Measurements from ENCODE around the gene ESPN.

DNA sequence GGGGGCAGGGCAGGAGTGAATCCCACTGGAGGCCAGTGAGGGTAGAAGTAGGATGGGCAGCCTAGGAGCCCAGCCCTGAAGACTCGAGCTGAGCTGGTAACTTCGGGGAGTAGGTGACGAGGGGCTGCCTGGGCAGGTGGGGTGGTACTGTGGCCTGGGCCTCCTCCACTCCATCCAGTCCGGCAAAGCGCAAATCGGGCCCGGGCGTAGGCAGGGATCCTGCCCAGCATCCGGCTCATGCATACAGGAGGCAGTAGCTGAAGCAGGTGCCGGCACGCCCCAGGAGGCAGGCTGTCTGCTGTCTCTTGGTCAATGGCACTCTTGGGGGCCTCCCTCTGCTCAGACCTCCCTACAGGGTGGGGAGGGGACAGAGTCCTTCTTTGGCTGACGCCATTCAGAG is 42.6 kb downstream of the ESPN start:
- TF ChIP-seq, protein P1, sequence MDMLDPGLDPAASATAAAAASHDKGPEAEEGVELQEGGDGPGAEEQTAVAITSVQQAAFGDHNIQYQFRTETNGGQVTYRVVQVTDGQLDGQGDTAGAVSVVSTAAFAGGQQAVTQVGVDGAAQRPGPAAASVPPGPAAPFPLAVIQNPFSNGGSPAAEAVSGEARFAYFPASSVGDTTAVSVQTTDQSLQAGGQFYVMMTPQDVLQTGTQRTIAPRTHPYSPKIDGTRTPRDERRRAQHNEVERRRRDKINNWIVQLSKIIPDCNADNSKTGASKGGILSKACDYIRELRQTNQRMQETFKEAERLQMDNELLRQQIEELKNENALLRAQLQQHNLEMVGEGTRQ (IDR thresholded peaks at IDR 0.05; ENCODE audit: low read depth, low read length) = no peak
- TF ChIP-seq CTCF (conservative IDR thresholded peaks at IDR 0.05; ENCODE audit: low read depth, low read length) = no peak
- TF ChIP-seq POLR2A (IDR thresholded peaks at IDR 0.05; ENCODE audit: low read depth, low read length) = no peak
- no peak for TF ChIP-seq CEBPB (IDR thresholded peaks at IDR 0.05; ENCODE audit: low read depth, low read length)
- no peak for TF ChIP-seq BHLHE40 (IDR thresholded peaks at IDR 0.05; ENCODE audit: low read depth, low read length)
- TF ChIP-seq CHD1 (IDR thresholded peaks at IDR 0.05; ENCODE audit: low read depth, low read length) = no peak
- TF ChIP-seq SMC3 (IDR thresholded peaks at IDR 0.05; ENCODE audit: low read depth, low read length) = no peak
- TF ChIP-seq RFX5 (IDR thresholded peaks at IDR 0.05; ENCODE audit: low read depth, low read length) = no peak
- no peak for TF ChIP-seq NFE2L2 (IDR thresholded peaks at IDR 0.05; ENCODE audit: low read depth, low read length)
- TF ChIP-seq RAD21 (IDR thresholded peaks at IDR 0.05; ENCODE audit: low read length) = no peak
- TF ChIP-seq, protein P2, sequence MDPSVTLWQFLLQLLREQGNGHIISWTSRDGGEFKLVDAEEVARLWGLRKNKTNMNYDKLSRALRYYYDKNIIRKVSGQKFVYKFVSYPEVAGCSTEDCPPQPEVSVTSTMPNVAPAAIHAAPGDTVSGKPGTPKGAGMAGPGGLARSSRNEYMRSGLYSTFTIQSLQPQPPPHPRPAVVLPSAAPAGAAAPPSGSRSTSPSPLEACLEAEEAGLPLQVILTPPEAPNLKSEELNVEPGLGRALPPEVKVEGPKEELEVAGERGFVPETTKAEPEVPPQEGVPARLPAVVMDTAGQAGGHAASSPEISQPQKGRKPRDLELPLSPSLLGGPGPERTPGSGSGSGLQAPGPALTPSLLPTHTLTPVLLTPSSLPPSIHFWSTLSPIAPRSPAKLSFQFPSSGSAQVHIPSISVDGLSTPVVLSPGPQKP (IDR thresholded peaks at IDR 0.05; ENCODE audit: borderline replicate concordance, low read depth, low read length) = no peak
- TF ChIP-seq MAZ (IDR thresholded peaks at IDR 0.05; ENCODE audit: borderline replicate concordance, low read depth, low read length) = no peak
